Hematopoietic multipotent progenitor cell treated with erythropoietin and hydrocortisone succinate and interleukin-3 and kit ligand, for 6 days (in vitro differentiated cells): ENCODE data around the gene TSPAN32.
A peak's percentile ranks its signal among the peaks of the same experiment; 100 is the strongest.

Source experiments
- DNase-seq: peaks from one replicate; pipeline ENCODE4 v3.0.0-alpha.2; 2015

Gene TSPAN32

GRCh38 chr11:2305788-2306451 lies 4.1 kb downstream of the TSPAN32 start:
- DNase-seq, result peak; percentile 35

GRCh38 chr11:2306452-2306823 lies 4.6 kb downstream of the TSPAN32 start:
- no peak for DNase-seq

GRCh38 chr11:2306877-2307500 lies 5.2 kb downstream of the TSPAN32 start:
- peak; percentile 27 for DNase-seq

GRCh38 chr11:2307501-2308331 lies 5.9 kb downstream of the TSPAN32 start:
- DNase-seq, result no peak

GRCh38 chr11:2308713-2309112 lies 6.9 kb downstream of the TSPAN32 start:
- DNase-seq, result no peak

GRCh38 chr11:2309251-2310072 lies 7.6 kb downstream of the TSPAN32 start:
- DNase-seq, result peak; percentile 13

GRCh38 chr11:2310073-2310785 lies 8.4 kb downstream of the TSPAN32 start:
- DNase-seq, result no peak

GRCh38 chr11:2310786-2311352 lies 9.1 kb downstream of the TSPAN32 start:
- DNase-seq, result no peak

GRCh38 chr11:2311353-2312133 lies 9.7 kb downstream of the TSPAN32 start:
- DNase-seq, result peak; percentile 43

- DNase-seq, result peak; percentile 65
Observed at GRCh38 chr11:2312232-2313042, 10.6 kb downstream of the TSPAN32 start.

- DNase-seq, result no peak
Observed at GRCh38 chr11:2313051-2313951, 11.5 kb downstream of the TSPAN32 start.

- DNase-seq, result no peak
Observed at GRCh38 chr11:2314136-2314524, 12.3 kb downstream of the TSPAN32 start.

- peak; percentile 88 for DNase-seq
Observed at GRCh38 chr11:2314525-2315394, 12.9 kb downstream of the TSPAN32 start.

GRCh38 chr11:2315395-2316168 lies 13.8 kb downstream of the TSPAN32 start:
- no peak for DNase-seq

GRCh38 chr11:2316169-2316962 lies 14.6 kb downstream of the TSPAN32 start:
- DNase-seq, result no peak

- no peak for DNase-seq
Observed at GRCh38 chr11:2316963-2317244, 15.1 kb downstream of the TSPAN32 start.
